Neural cell (in vitro differentiated cells): ENCODE results near the gene CTNNA1. TPM values are rescaled to one million over a fixed set of nuclear protein-coding genes. Genes with fewer than 3 reads are reported as not detected.

Source experiments
- H2AFZ ChIP-seq: fragments of 200-600, 300-800 bp; sonication (generic), shearing (Covaris generic); 2 replicates; pipeline ENCODE4 v1.6.0; 2014; ENCODE audit warnings: low read depth, mild to moderate bottlenecking, antibody characterized with exemption, low read length, moderate library complexity
- H3F3A ChIP-seq: fragments of 200-600 bp; shearing (Covaris generic); 2 replicates; pipeline ENCODE4 v1.6.1; 2016; ENCODE audit warnings: mild to moderate bottlenecking, moderate library complexity, mixed read lengths, antibody characterized with exemption, low read length; ENCODE audit not compliant: insufficient read depth, poor library complexity, severe bottlenecking
- H3K27ac ChIP-seq: fragments of 200-600, 300-800 bp; sonication (generic), shearing (Covaris generic); 2 replicates; pipeline ENCODE4 v1.5.1; 2014; ENCODE audit warnings: mild to moderate bottlenecking, low read length, moderate library complexity
- H3K27me3 ChIP-seq: fragments of 300-800, 200-600 bp; sonication (generic), shearing (Covaris generic); 2 replicates; pipeline ENCODE4 v1.6.0; 2014; ENCODE audit warnings: mild to moderate bottlenecking, low read depth, low read length, moderate library complexity; ENCODE audit not compliant: insufficient read depth
- H3K36me3 ChIP-seq: fragments of 300-800, 200-600 bp; sonication (generic), shearing (Covaris generic); 2 replicates; pipeline ENCODE4 v1.5.1; 2014; ENCODE audit warnings: mild to moderate bottlenecking, antibody characterized with exemption, low read length, moderate library complexity; ENCODE audit not compliant: insufficient read depth
- H3K4me2 ChIP-seq: fragments of 300-800, 200-600 bp; sonication (generic), shearing (Covaris generic); 2 replicates; pipeline ENCODE4 v1.6.0; 2014; ENCODE audit warnings: mild to moderate bottlenecking, low read length
- H3K4me3 ChIP-seq: fragments of 300-800, 200-600 bp; sonication (generic), shearing (Covaris generic); 2 replicates; pipeline ENCODE4 v1.5.1; 2014; ENCODE audit warnings: mild to moderate bottlenecking, low read length, moderate library complexity
- H3K79me2 ChIP-seq: fragments of 200-600 bp; shearing (Covaris generic); replicated peaks from 2 replicates; pipeline ENCODE4 v1.6.0; 2014; ENCODE audit warnings: mild to moderate bottlenecking, low read length, moderate library complexity; ENCODE audit not compliant: insufficient read depth
- H3K9ac ChIP-seq: fragments of 300-800, 200-600 bp; sonication (generic), shearing (Covaris generic); 2 replicates; pipeline ENCODE4 v1.6.1; 2016; ENCODE audit warnings: mild to moderate bottlenecking, low read length, mixed read lengths
- H3K9me2 ChIP-seq: fragments of 200-600 bp; shearing (Covaris generic); 2 replicates; pipeline ENCODE4 v1.6.1; 2016; ENCODE audit warnings: mild to moderate bottlenecking, low read length, mixed read lengths; ENCODE audit not compliant: insufficient read depth
- H3K9me3 ChIP-seq: fragments of 200-600, 300-800 bp; sonication (generic), shearing (Covaris generic); 2 replicates; pipeline ENCODE4 v1.6.1; 2016; ENCODE audit warnings: mild to moderate bottlenecking, mixed run types, low read length, moderate library complexity, mixed read lengths
- H4K20me1 ChIP-seq: fragments of 200-600 bp; shearing (Covaris generic); 2 replicates; pipeline ENCODE4 v1.6.1; 2016; ENCODE audit warnings: mild to moderate bottlenecking, mixed run types; ENCODE audit not compliant: insufficient read depth
- CTCF ChIP-seq: fragments of 450-650 bp; IDR thresholded peaks from 2 replicates; pipeline ENCODE4 v1.5.1; 2014; ENCODE audit warnings: antibody characterized with exemption, mild to moderate bottlenecking, moderate library complexity; ENCODE audit not compliant: poor library complexity, severe bottlenecking
- EP300 ChIP-seq: fragments of 450-650 bp; conservative IDR thresholded peaks from 2 replicates; pipeline ENCODE4 v1.6.1; 2014; ENCODE audit warnings: antibody characterized with exemption, mild to moderate bottlenecking, moderate library complexity; ENCODE audit not compliant: poor library complexity, severe bottlenecking
- EZH2 ChIP-seq: fragments of 200-600, 300-800 bp; shearing (Covaris generic), sonication (generic); IDR thresholded peaks from 2 replicates; pipeline ENCODE4 v1.6.1; 2014; ENCODE audit warnings: antibody characterized with exemption, low read length, borderline replicate concordance, mild to moderate bottlenecking; ENCODE audit not compliant: insufficient read depth, poor library complexity, severe bottlenecking
- MXI1 ChIP-seq: fragments of 450-650 bp; conservative IDR thresholded peaks from 2 replicates; pipeline ENCODE4 v1.6.1; 2014; ENCODE audit warnings: antibody characterized with exemption, mild to moderate bottlenecking; ENCODE audit not compliant: poor library complexity, severe bottlenecking
- POLR2AphosphoS5 ChIP-seq: IDR thresholded peaks from 2 replicates; pipeline ENCODE4 v1.6.1; 2012
- RAD21 ChIP-seq: fragments of 450-650 bp; conservative IDR thresholded peaks from 2 replicates; pipeline ENCODE4 v1.6.1; 2014; ENCODE audit warnings: antibody characterized with exemption, mild to moderate bottlenecking, moderate library complexity
- REST ChIP-seq: IDR thresholded peaks from 2 replicates; pipeline ENCODE4 v1.6.1; 2012; ENCODE audit warnings: borderline replicate concordance
- SMC3 ChIP-seq: fragments of 450-650 bp; conservative IDR thresholded peaks from 2 replicates; pipeline ENCODE4 v1.6.1; 2014; ENCODE audit warnings: antibody characterized with exemption, mild to moderate bottlenecking, moderate library complexity; ENCODE audit not compliant: poor library complexity
- TAF1 ChIP-seq: IDR thresholded peaks from 2 replicates; pipeline ENCODE4 v1.6.1; 2012; ENCODE audit warnings: low read depth
- polyA plus RNA-seq: library from polyadenylated mRNA; depleted of rRNA; stranded (reverse); fragments of >200 nt; gene quantifications from 2 replicates; pipeline ENCODE4 v1.2.3, GENCODE V29; 2014

Gene CTNNA1
- polyA plus RNA-seq, 1 donor from 2014 or later: 87.9 TPM

- Histone ChIP-seq H3K9me2 (no peaks in the 10 kb centered on the region), H3K79me2 (no peaks in the 10 kb centered on the region), H3K36me3 (no peaks in the 10 kb centered on the region), H3K27me3 (no peaks in the 10 kb centered on the region), H2AFZ (no peak overlapping the region), H3F3A (no peaks in the 10 kb centered on the region), H4K20me1 (no peaks in the 10 kb centered on the region), H3K4me3 (no peak overlapping the region), H3K27ac (no peak overlapping the region), H3K4me2 (no peak overlapping the region), H3K9me3 (no peaks in the 10 kb centered on the region), H3K9ac (no peak overlapping the region)
- TF ChIP-seq POLR2AphosphoS5 (no peak), EZH2 (no peak), CTCF (no peak), MXI1 (no peak), REST (no peak), RAD21 (no peak), EP300 (no peak), SMC3 (no peak), TAF1 (no peak)
These were observed 44.0 kb upstream of the CTNNA1 start for GRCh38 chr5:138709202-138709601.

- Histone ChIP-seq H3K9ac (no peak overlapping the region), H3K27ac (no peak overlapping the region), H3K27me3 (no peaks in the 10 kb centered on the region), H3K79me2 (no peaks in the 10 kb centered on the region), H4K20me1 (no peaks in the 10 kb centered on the region), H2AFZ (no peak overlapping the region), H3K4me2 (no peak overlapping the region), H3K36me3 (no peaks in the 10 kb centered on the region), H3K4me3 (no peak overlapping the region), H3K9me3 (no peaks in the 10 kb centered on the region), H3F3A (no peaks in the 10 kb centered on the region), H3K9me2 (no peaks in the 10 kb centered on the region)
- no peak for TF ChIP-seq POLR2AphosphoS5
- TF ChIP-seq EP300: no peak
- TF ChIP-seq RAD21: no peak
- TF ChIP-seq CTCF: no peak
- no peak for TF ChIP-seq REST
- no peak for TF ChIP-seq TAF1
- no peak for TF ChIP-seq SMC3
- no peak for TF ChIP-seq MXI1
- no peak for TF ChIP-seq EZH2
These were observed 42.1 kb upstream of the CTNNA1 start for GRCh38 chr5:138711087-138711486.
